ENCODE results near the gene RBPJL. TPM values are rescaled to one million over a fixed set of nuclear protein-coding genes. Genes with fewer than 3 reads are reported as not detected.

Gene RBPJL
- total and polyA plus RNA-seq, 2 of the 13 experiments (the other 11 are each of a cell fraction or from before 2014, with no cell fraction given), result not detected

GRCh38 chr20:45309075-45309474 is 2.4 kb downstream of the RBPJL start:
- H3K4me1 ChIP-seq (ENCODE audit: insufficient read depth, low read length), result peaks cover 12% of the 10 kb centered on the region
- no peak overlapping the region for H3K4me3 ChIP-seq (replicated peaks in 1 of 3; ENCODE audit: insufficient read depth in 1 of 3, low read depth in 2 of 3, low read length in 3 of 3)
- no peak overlapping the region for H2AFZ ChIP-seq (ENCODE audit: low read length)
- no peaks in the 10 kb centered on the region for H3K79me2 ChIP-seq (ENCODE audit: insufficient read depth, low read length)
- no peak for TF ChIP-seq REST (IDR thresholded peaks at IDR 0.05; ENCODE audit: borderline replicate concordance in 1 of 2, low read depth in 1 of 2, low read length in 2 of 2)
- no peak for TF ChIP-seq NRL (CRISPR knock-in tag; IDR thresholded peaks at IDR 0.05; ENCODE audit: borderline replicate concordance)
- no peak for TF ChIP-seq KMT2A (CRISPR knock-in tag; IDR thresholded peaks at IDR 0.05)
- TF ChIP-seq ZNF367 (CRISPR knock-in tag; IDR thresholded peaks at IDR 0.05; ENCODE audit: borderline replicate concordance), result no peak
- no peak for TF ChIP-seq ZNF7 (CRISPR knock-in tag; IDR thresholded peaks at IDR 0.05)
- no peak for TF ChIP-seq PTBP1 (IDR thresholded peaks at IDR 0.05; ENCODE audit: low read depth, low read length, poor library complexity, severe bottlenecking)
- no peak for TF ChIP-seq HDAC1 (CRISPR knock-in tag; IDR thresholded peaks at IDR 0.05)
- TF ChIP-seq PATZ1 (CRISPR knock-in tag; IDR thresholded peaks at IDR 0.05), result no peak
- no peak for TF ChIP-seq SNAPC5 (CRISPR knock-in tag; IDR thresholded peaks at IDR 0.05; ENCODE audit: borderline replicate concordance)
- TF ChIP-seq FOXK1 (CRISPR knock-in tag; IDR thresholded peaks at IDR 0.05; ENCODE audit: borderline replicate concordance, low read depth), result no peak
- TF ChIP-seq ZNF724P (CRISPR knock-in tag; IDR thresholded peaks at IDR 0.05; ENCODE audit: borderline replicate concordance), result no peak
- no peak for TF ChIP-seq ZNF513 (CRISPR knock-in tag; conservative IDR thresholded peaks at IDR 0.05)
- no peak for TF ChIP-seq MXD1 (CRISPR knock-in tag; IDR thresholded peaks at IDR 0.05)
- TF ChIP-seq EED (CRISPR knock-in tag; IDR thresholded peaks at IDR 0.05), result no peak
- TF ChIP-seq BCL6 (CRISPR knock-in tag; IDR thresholded peaks at IDR 0.05), result no peak
- no peak for TF ChIP-seq NCOR1 (IDR thresholded peaks at IDR 0.05; ENCODE audit: borderline replicate concordance, low read length)
- TF ChIP-seq ZMYM3 (CRISPR knock-in tag; IDR thresholded peaks at IDR 0.05), result no peak
- TF ChIP-seq SOX5 (CRISPR knock-in tag; IDR thresholded peaks at IDR 0.05; ENCODE audit: borderline replicate concordance), result no peak
- DNase-seq (ENCODE audit: low spot score), result no peak
- ATAC-seq, result no peak
- POLR2A ChIA-PET, result no interaction called here
- no peaks in the 10 kb centered on the region for H3K9me3 ChIP-seq (ENCODE audit: low read length)
- H3K36me3 ChIP-seq (replicated peaks in 1 of 2; ENCODE audit: control insufficient read depth in 1 of 2, insufficient read depth in 2 of 2, low read length in 2 of 2), result no peaks in the 10 kb centered on the region
- no peaks in the 10 kb centered on the region for H4K20me1 ChIP-seq (ENCODE audit: insufficient read depth, low read length)
- H3K9ac ChIP-seq (ENCODE audit: insufficient read depth, low read depth, low read length), result no peak overlapping the region
- FAIRE-seq, result no peak
- no peak overlapping the region for H3K27ac ChIP-seq (ENCODE audit: extremely low read length, insufficient read depth, low read length)
- intact Hi-C loops (cut with micrococcal nuclease; ENCODE audit: unreplicated experiment) (no loop called here), in situ Hi-C loops (cut with HindIII; ENCODE audit: extremely low pct_ligation_motif_present, low pct_unique_long_range_greater_than_20kb) (no loop called here)
- H3K27me3 ChIP-seq (ENCODE audit: control insufficient read depth in 1 of 2, insufficient read depth in 2 of 2, low read length in 2 of 2), result peaks cover 6 to 59% of the 10 kb centered on the region in 2 experiments; a peak in 4 of 5 replicates
- H3K4me2 ChIP-seq (ENCODE audit: low read depth, low read length), result no peak overlapping the region
- CTCF ChIA-PET (ENCODE audit: low intra/inter-chr PET ratio, low total read pairs), result no interaction called here
- BruUV-seq (replicated peaks), result no TSS peak
- 21% methylated on average over 3 of the region's 3 CpGs for WGBS (ENCODE audit: low lambda C conversion rate)

Measured in HepG2 (cell line).